ENCODE results near the gene FLVCR2.

The FLVCR2 gene

GRCh38 chr14:75628816-75629215, 50.4 kb downstream of the FLVCR2 start:
- no peak for TF ChIP-seq CTCF (IDR thresholded peaks at IDR 0.05; ENCODE audit: low read depth, low read length)
- DNase-seq (ENCODE audit: extremely low read depth, low read depth): no peak

- no peak for TF ChIP-seq CTCF (IDR thresholded peaks at IDR 0.05; ENCODE audit: low read depth, low read length)
- DNase-seq (ENCODE audit: extremely low read depth, low read depth): no peak
These were observed 52.5 kb downstream of the FLVCR2 start for GRCh38 chr14:75630695-75631452.

GRCh38 chr14:75631453-75631831, 53.0 kb downstream of the FLVCR2 start:
- TF ChIP-seq CTCF (IDR thresholded peaks at IDR 0.05; ENCODE audit: low read depth, low read length): no peak
- DNase-seq (ENCODE audit: extremely low read depth, low read depth): no peak

GRCh38 chr14:75634848-75635247, 56.4 kb downstream of the FLVCR2 start:
- no peak for DNase-seq (ENCODE audit: extremely low read depth, low read depth)
- no peak for TF ChIP-seq CTCF (IDR thresholded peaks at IDR 0.05; ENCODE audit: low read depth, low read length)

- no peak for TF ChIP-seq CTCF (IDR thresholded peaks at IDR 0.05; ENCODE audit: low read depth, low read length)
- no peak for DNase-seq (ENCODE audit: extremely low read depth, low read depth)
These were observed 57.8 kb downstream of the FLVCR2 start for GRCh38 chr14:75636100-75636692.

- no peak for TF ChIP-seq CTCF (IDR thresholded peaks at IDR 0.05; ENCODE audit: low read depth, low read length)
- DNase-seq (ENCODE audit: extremely low read depth, low read depth): no peak
These were observed 62.5 kb downstream of the FLVCR2 start for GRCh38 chr14:75640876-75641275.

- TF ChIP-seq CTCF (IDR thresholded peaks at IDR 0.05; ENCODE audit: low read depth, low read length): no peak
- no peak for DNase-seq (ENCODE audit: extremely low read depth, low read depth)
These were observed 65.6 kb downstream of the FLVCR2 start for GRCh38 chr14:75643985-75644384.

Data from AG09319 (cell line).